DOHH2 (cell line): ENCODE results near the gene SMTN.

ENCODE experiments used
- H3F3A ChIP-seq: fragments of 200-600 bp; sonication (generic), shearing (Covaris generic); 2 replicates; pipeline ENCODE4 v1.6.0; 2016; ENCODE audit warnings: antibody characterized with exemption, mild to moderate bottlenecking; ENCODE audit not compliant: control insufficient read depth, insufficient read depth
- H3K27ac ChIP-seq: fragments of 200-600 bp; sonication (generic); 2 replicates; pipeline ENCODE4 v1.5.1; 2014; ENCODE audit warnings: low read depth, mild to moderate bottlenecking, low read length, moderate library complexity
- H3K27me3 ChIP-seq: fragments of 200-600 bp; sonication (generic); 2 replicates; pipeline ENCODE4 v1.6.1; 2014; ENCODE audit warnings: mild to moderate bottlenecking, low read length, mixed read lengths; ENCODE audit not compliant: control insufficient read depth
- H3K36me3 ChIP-seq: fragments of 200-600 bp; sonication (generic); 2 replicates; pipeline ENCODE4 v1.6.1; 2014; ENCODE audit warnings: mild to moderate bottlenecking, low read length, moderate library complexity, mixed read lengths; ENCODE audit not compliant: control insufficient read depth
- H3K4me1 ChIP-seq: fragments of 200-600 bp; sonication (generic); 2 replicates; pipeline ENCODE4 v1.6.1; 2014; ENCODE audit warnings: mild to moderate bottlenecking, low read length, mixed read lengths; ENCODE audit not compliant: control insufficient read depth
- H3K4me2 ChIP-seq: fragments of 200-600 bp; sonication (generic); 2 replicates; pipeline ENCODE4 v1.6.0; 2014; ENCODE audit warnings: mild to moderate bottlenecking, low read length, moderate library complexity
- H3K4me3 ChIP-seq: fragments of 200-600 bp; sonication (generic); 2 replicates; pipeline ENCODE4 v1.5.1; 2014; ENCODE audit warnings: mild to moderate bottlenecking, low read length, mixed read lengths
- H3K79me2 ChIP-seq: fragments of 200-600 bp; sonication (generic); 2 replicates; pipeline ENCODE4 v1.6.1; 2014; ENCODE audit warnings: mild to moderate bottlenecking, low read length, mixed read lengths; ENCODE audit not compliant: control insufficient read depth
- H3K9me2 ChIP-seq: fragments of 200-600 bp; sonication (generic); replicated peaks from 2 replicates; pipeline ENCODE4 v1.6.1; 2014; ENCODE audit warnings: mild to moderate bottlenecking, low read length, mixed read lengths; ENCODE audit not compliant: control insufficient read depth
- H3K9me3 ChIP-seq: fragments of 200-600 bp; sonication (generic); 2 replicates; pipeline ENCODE4 v1.6.1; 2014; ENCODE audit warnings: antibody characterized with exemption, low read length, mixed read lengths; ENCODE audit not compliant: control insufficient read depth, insufficient read depth
- H4K20me1 ChIP-seq: fragments of 200-600 bp; sonication (generic); 2 replicates; pipeline ENCODE4 v1.6.0; 2014; ENCODE audit warnings: low read depth, mild to moderate bottlenecking, antibody characterized with exemption, low read length, moderate library complexity; ENCODE audit not compliant: control insufficient read depth, insufficient read depth
- EZH2phosphoT487 ChIP-seq: fragments of 200-600 bp; sonication (generic); IDR thresholded peaks from 2 replicates; pipeline ENCODE4 v1.6.1; 2017; ENCODE audit warnings: borderline replicate concordance, mild to moderate bottlenecking, antibody characterized with exemption, low read length, moderate library complexity, mixed read lengths
- TF ChIP-seq, protein P1 (sequence below): fragments of 200-600 bp; sonication (generic); IDR thresholded peaks from one replicate; pipeline ENCODE4 v1.5.1; 2014; ENCODE audit warnings: antibody characterized with exemption, mild to moderate bottlenecking, low read depth, low read length; ENCODE audit not compliant: poor library complexity, severe bottlenecking

Gene SMTN

GRCh38 chr22:31094021-31094551 lies 13.0 kb downstream of the SMTN start:
- Histone ChIP-seq H3K9me2 (no peaks in the 10 kb centered on the region), H3K4me2 (no peak overlapping the region), H3K4me3 (no peak overlapping the region), H3K27me3 (no peaks in the 10 kb centered on the region), H3K4me1 (peaks cover 7% of the 10 kb centered on the region), H3K9me3 (no peaks in the 10 kb centered on the region), H3K36me3 (no peaks in the 10 kb centered on the region), H3K79me2 (no peaks in the 10 kb centered on the region), H3F3A (no peaks in the 10 kb centered on the region), H4K20me1 (no peaks in the 10 kb centered on the region), H3K27ac (no peak overlapping the region)
- no peak for TF ChIP-seq EZH2phosphoT487
- TF ChIP-seq, protein P1, sequence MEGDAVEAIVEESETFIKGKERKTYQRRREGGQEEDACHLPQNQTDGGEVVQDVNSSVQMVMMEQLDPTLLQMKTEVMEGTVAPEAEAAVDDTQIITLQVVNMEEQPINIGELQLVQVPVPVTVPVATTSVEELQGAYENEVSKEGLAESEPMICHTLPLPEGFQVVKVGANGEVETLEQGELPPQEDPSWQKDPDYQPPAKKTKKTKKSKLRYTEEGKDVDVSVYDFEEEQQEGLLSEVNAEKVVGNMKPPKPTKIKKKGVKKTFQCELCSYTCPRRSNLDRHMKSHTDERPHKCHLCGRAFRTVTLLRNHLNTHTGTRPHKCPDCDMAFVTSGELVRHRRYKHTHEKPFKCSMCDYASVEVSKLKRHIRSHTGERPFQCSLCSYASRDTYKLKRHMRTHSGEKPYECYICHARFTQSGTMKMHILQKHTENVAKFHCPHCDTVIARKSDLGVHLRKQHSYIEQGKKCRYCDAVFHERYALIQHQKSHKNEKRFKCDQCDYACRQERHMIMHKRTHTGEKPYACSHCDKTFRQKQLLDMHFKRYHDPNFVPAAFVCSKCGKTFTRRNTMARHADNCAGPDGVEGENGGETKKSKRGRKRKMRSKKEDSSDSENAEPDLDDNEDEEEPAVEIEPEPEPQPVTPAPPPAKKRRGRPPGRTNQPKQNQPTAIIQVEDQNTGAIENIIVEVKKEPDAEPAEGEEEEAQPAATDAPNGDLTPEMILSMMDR: no peak

- no peaks in the 10 kb centered on the region for H3K36me3 ChIP-seq
- H4K20me1 ChIP-seq: no peaks in the 10 kb centered on the region
- no peak for TF ChIP-seq EZH2phosphoT487
- TF ChIP-seq, protein P1: no peak
Measured at GRCh38 chr22:31094741-31095140, 13.6 kb downstream of the SMTN start.

DNA sequence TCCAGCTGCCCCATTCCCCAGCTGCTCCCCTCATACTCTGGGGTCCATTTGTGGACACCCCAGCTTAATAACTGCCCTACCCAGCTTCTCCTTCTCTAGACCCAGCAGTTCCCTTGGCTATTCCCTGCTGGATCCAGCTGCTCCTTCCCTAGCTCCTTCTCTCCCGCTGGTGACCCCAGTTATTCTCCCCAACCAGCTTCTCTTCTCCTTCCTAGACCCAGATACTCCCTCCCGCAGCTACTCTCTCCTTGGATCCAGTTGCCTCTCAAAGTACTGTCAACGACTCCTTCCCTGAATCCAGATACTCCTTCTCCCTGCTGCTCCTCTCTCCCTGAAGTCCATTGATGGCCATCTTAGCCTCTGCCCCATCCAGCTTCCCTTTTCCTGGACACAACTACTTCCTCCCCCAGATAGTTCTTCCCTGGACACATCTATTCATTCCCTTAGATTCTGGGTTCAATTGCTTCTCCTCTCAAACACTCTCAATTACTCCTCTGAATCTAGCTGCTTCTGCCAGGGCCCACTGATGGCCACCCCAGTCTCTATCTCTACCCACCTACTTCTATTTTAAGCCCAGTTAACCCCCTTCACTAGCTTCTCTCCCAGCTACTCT lies 14.6 kb downstream of the SMTN start:
- Histone ChIP-seq H3K9me2 (no peaks in the 10 kb centered on the region), H3K27ac (no peak overlapping the region), H3K4me3 (no peak overlapping the region), H3K36me3 (no peaks in the 10 kb centered on the region), H3K79me2 (no peaks in the 10 kb centered on the region), H4K20me1 (no peaks in the 10 kb centered on the region), H3K4me1 (no peaks in the 10 kb centered on the region), H3K4me2 (no peak overlapping the region), H3K9me3 (no peaks in the 10 kb centered on the region), H3K27me3 (no peaks in the 10 kb centered on the region), H3F3A (no peaks in the 10 kb centered on the region)
- no peak for TF ChIP-seq EZH2phosphoT487
- TF ChIP-seq, protein P1: no peak

More at GRCh38 chr22:31094741-31095140, 13.6 kb downstream of the SMTN start:
- Histone ChIP-seq H3F3A (no peaks in the 10 kb centered on the region), H3K79me2 (no peaks in the 10 kb centered on the region), H3K27me3 (no peaks in the 10 kb centered on the region), H3K27ac (no peak overlapping the region), H3K4me2 (no peak overlapping the region), H3K9me2 (no peaks in the 10 kb centered on the region), H3K9me3 (no peaks in the 10 kb centered on the region), H3K4me1 (peaks cover under 1% of the 10 kb centered on the region; the same call in 1 of the 2 replicates), H3K4me3 (no peak overlapping the region)
